ENCODE data around the gene SND1.

The SND1 gene

GRCh38 chr7:127776776-127777386 lies 124.9 kb downstream of the SND1 start:
- no peak for DNase-seq

GRCh38 chr7:127780489-127780888 lies 128.5 kb downstream of the SND1 start:
- DNase-seq: no peak

DNA sequence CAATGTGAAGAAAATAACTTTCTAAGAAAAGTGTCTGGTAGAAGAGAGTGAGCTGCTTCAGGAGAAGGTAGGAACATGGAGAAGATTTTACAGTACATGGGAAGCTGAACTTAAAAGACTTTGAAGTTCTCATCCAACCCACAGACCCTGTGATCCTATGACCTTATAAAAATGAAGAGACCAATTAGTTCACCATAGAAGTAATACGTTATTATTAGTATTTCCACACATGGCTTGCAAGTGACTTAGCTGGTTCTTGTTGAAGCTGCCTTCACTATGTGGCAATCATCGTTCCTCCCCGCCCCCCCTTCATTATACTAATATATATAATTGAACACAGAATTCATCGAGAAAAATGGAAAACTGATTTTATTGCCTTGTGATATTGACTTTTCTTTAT lies 129.1 kb downstream of the SND1 start:
- DNase-seq: no peak

GRCh38 chr7:127782075-127782474 lies 130.1 kb downstream of the SND1 start:
- no peak for DNase-seq

- DNase-seq: no peak
Observed at GRCh38 chr7:127782654-127783559, 130.9 kb downstream of the SND1 start.

GRCh38 chr7:127786184-127786583 lies 134.2 kb downstream of the SND1 start:
- no peak for DNase-seq

- no peak for DNase-seq
Observed at GRCh38 chr7:127789031-127789430, 137.0 kb downstream of the SND1 start.

DNA sequence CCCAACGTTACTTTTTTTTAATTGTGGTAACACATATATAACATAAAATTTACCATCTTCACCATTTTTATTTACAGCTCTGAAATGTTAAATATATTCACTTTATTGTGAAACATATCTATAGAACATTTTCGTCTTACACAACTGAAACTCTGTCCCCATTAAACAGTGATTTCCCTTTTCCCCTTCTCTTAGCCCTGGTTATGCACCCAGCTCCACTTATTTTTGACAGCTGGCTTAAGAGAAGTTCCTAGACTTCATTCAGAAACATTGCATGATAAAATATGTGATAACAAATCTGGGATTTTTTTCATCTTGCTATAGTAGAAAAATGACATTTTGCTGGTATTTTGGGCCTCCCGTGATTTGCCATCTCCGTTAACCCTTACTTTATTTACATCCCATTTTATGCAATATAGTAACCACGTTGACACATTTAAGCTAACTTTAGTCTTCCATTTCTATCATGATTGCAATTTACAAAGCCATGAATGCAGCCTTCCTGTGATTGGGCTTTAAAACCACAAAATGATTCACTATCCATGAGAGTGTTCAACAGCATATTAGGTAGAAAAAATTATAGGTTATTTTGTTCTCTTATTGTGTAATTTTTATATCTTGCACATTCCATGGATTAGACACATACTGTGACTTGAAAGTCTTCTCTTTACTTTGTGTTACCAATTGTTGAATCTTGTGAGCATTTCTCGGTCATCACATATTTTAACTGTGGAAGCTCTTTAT lies 139.6 kb downstream of the SND1 start:
- DNase-seq: no peak

- DNase-seq: no peak
Observed at GRCh38 chr7:127792528-127793342, 140.7 kb downstream of the SND1 start.

- no peak for DNase-seq
Observed at GRCh38 chr7:127793582-127793981, 141.6 kb downstream of the SND1 start.

DNA sequence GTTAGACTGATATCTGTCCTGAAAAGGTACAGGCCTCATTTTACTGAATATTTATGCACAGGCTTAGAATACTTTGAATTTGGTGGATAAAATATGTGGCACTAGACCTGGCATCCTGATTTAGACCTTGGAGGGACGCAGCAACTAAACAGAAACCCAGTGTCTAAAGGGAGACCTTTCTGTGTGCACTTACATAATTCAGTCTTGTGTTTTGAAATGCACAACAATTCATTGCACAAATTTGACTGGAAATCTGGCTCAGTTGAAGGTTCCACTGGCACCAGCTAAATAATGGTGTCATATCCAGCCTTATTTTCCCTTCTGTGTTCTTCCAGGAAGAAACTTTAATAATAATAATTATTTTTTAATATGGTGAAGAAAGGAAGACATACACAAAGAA lies 142.1 kb downstream of the SND1 start:
- DNase-seq: no peak

- no peak for DNase-seq
Observed at GRCh38 chr7:127794551-127794950, 142.6 kb downstream of the SND1 start.

DNA sequence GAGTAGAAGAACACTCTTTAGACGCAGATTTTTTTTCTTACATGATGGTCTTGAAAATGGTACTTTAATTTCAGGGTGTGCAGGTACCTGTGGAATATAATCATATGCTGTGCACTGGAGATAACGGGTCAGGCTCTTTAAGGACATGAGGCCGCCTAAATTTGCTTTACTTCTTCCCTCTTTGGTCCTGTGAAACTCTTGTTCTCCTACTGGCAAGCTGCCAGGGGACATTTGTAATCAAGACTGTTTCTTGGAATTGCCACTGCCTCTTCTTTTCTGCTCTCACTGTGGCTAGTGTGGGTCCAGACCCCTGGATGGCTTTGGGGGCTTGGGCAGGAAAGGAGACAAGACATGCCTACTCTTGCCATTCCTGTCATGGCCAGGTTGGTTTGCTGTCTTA lies 146.0 kb downstream of the SND1 start:
- no peak for DNase-seq

DNA sequence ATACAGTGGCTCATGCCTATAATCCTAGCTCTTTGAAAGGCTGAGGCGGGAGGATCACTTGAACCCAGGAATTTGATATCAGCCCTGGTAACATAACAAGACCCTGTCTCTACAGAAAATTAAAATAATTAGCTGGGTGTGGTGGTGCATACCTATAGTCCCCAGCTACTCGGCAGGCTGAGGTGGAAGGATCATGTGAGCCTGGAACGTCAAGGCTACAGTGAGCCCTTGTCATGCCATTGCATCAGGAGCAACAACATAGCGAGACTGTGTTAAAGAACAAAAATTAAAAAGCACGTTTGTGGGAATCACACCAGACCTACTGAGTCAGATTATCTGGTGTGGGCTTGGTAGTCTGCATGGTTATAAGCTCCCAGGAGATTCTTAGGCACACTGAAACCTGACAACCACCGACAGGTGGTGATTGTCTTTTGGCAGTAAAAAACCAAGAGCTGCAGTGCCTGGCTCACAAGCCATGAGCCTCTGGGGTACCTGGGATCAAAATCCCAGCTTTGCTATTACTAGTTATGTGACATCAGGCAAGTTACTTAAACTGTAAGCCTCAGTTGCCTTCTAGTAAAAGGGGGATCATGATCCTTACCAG lies 146.9 kb downstream of the SND1 start:
- DNase-seq: no peak

DNA sequence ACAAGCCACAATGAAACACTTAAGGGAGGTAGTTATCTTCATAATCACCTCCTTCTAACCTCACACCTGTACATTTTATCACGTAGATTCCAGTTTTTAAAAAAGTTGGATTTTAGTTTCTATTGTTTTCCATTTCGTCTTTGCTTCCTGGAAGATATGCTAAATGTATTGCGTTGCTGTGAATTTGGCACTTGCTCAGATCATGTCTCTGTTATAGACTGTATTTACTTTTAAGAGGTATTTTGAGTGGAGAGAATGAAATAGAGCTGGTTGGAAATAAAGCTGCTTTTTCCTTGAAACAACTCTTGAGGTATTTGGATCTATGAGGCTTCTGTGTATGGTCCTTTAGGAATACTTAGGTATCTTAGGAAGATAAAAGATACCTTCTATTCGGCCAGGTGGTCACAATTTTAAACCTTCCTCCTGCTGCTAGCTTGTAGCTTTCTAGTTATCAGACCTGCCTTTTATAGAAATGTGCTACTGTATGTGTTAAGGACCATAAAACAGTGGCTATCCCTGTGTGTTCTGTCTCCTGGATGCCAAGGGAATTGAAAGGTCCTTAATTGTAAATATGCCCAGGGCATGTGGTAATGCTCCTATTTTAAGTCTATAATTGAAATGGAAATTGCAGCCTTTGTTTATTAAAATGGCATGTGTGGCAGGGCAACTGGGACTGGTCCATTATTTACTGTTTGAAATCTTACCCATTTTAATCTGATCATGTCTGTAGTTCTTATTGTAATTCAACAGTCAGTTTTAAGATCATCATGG lies 147.7 kb downstream of the SND1 start:
- no peak for DNase-seq

- DNase-seq: no peak
Observed at GRCh38 chr7:127802845-127803244, 150.9 kb downstream of the SND1 start.

- DNase-seq: no peak
Observed at GRCh38 chr7:127803626-127804025, 151.6 kb downstream of the SND1 start.

DNA sequence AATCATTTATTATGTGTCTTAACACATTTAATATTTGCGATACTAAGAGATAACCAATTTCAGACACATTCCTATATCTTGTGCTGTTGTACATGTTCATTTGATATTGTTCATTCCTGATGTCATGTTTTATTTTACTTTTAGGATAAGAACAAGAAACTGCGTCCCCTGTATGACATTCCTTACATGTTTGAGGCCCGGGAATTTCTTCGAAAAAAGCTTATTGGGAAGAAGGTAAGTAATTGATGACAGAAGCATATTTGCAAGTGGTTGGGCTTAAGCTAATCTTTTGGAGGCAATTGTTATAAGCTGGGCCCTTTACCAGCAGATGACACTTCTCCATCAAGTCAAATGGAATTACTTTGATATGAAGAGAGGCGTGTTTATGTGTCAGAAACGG lies 155.3 kb downstream of the SND1 start:
- no peak for DNase-seq

DNA sequence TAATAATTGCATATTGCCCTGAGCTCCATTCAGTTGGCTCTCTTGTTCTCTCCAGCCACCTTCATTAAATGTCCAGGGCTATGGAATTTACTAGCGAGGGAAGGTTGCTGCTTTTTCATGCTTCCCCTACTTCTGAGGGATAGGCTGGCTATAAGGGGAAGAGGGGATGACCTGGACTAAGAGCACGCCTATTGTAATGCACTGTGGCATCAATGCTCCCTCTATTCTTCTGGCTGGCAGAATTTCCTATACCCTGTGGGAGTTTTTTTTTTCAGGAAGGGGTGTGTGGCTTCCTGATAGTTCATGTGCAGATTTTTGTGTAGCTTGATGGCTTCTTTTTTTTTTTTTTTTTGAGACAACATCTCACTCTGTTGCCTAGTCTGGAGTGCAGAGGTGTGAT lies 155.8 kb downstream of the SND1 start:
- DNase-seq: no peak

DNA sequence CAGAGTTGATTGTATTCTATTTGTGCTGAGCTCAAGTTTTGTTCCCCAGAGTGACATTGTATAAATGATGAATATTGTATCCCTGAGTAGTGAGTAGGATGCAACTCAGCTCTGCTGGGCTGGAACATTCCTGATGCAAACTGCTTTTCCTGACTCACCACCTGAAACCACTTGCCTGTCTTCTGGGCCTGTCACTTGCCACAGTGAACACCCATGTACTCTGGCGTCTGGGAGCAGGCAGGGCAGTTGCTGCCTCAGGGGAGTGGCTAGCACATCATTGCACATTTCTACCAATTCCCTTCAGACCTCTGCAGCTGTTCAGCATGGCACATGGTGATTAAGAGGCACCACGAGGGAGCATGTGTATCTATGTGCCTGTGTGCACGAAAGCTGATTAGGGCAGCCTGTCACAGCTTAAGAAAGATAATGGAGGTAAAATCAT lies 157.3 kb downstream of the SND1 start:
- DNase-seq: no peak

GRCh38 chr7:127810113-127810512 lies 158.1 kb downstream of the SND1 start:
- DNase-seq: no peak
